AG10803 (cell line): ENCODE results near the gene TMEM238.
"Not testable (repeated sequence)": the region's sequence is repeated elsewhere in the genome, so short reads cannot be mapped to it uniquely, and the experiment has no call there.

Experiments used
- DNase-seq: peaks from one replicate; pipeline ENCODE4 v3.0.0; 2010; ENCODE audit warnings: low read depth
- H3K4me3 ChIP-seq: 2 replicates; pipeline ENCODE4 v1.5.1; 2011; ENCODE audit warnings: mild to moderate bottlenecking, low read length, control low read depth
- TF ChIP-seq, protein P1 (sequence below): conservative IDR thresholded peaks from 2 replicates; pipeline ENCODE4 v1.5.1; 2011; ENCODE audit warnings: mild to moderate bottlenecking, low read length, control low read depth, inconsistent platforms

Gene TMEM238

DNA sequence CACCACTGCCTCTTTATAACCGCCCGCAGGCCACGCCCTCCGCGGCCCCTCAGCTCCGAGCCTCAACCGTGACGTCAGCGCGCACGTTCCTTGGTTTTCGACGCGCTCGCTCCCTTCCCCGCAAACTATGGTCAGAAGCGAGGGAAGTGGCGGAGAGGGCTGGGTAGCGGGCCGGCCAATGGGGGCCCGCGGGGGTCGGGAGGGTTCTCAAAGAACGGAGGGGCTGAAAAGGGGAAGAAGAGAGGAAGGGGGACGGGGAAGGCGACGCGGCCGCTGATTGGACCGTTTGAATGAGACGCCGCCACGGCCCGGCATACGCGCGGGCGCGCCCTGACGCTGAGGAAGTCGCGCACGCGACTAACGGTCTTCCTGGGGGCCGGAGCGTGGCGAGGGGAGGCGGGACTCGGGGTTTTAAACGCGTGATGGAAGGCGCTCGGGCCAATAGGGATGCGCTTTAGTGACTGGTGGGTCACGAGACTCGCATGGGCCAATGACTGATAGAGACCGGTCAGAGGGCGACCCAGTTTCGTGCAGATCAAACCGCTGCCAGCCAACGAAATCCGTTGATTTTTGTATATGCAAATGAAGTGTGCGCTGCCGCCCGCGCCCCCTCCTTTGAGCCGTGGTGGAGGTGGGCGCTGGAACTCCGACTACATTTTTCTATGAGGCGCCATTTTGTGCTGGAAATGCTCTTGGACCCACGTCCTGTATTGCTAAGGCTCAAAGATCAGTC, 23.9 kb upstream of the TMEM238 start:
- peak; percentile 99 for DNase-seq
- TF ChIP-seq, protein P1, sequence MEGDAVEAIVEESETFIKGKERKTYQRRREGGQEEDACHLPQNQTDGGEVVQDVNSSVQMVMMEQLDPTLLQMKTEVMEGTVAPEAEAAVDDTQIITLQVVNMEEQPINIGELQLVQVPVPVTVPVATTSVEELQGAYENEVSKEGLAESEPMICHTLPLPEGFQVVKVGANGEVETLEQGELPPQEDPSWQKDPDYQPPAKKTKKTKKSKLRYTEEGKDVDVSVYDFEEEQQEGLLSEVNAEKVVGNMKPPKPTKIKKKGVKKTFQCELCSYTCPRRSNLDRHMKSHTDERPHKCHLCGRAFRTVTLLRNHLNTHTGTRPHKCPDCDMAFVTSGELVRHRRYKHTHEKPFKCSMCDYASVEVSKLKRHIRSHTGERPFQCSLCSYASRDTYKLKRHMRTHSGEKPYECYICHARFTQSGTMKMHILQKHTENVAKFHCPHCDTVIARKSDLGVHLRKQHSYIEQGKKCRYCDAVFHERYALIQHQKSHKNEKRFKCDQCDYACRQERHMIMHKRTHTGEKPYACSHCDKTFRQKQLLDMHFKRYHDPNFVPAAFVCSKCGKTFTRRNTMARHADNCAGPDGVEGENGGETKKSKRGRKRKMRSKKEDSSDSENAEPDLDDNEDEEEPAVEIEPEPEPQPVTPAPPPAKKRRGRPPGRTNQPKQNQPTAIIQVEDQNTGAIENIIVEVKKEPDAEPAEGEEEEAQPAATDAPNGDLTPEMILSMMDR: no peak
- peak overlapping the region; percentile 79 for H3K4me3 ChIP-seq

DNA sequence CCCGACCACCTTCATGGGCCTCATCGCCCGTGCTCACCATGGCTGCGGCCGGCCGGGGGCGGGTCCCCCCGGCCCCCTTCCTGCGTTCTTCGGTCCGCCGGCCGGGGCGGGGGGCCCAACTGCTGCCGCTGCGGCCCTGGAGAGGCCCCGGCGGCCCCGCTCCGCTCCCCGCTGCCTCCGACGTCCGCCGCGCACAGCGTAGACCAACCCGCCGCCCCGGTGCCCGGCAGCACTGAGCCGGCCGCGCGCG, 23.4 kb upstream of the TMEM238 start, which contains the start of gene UBE2S:
TSS of gene UBE2S (minus strand) at position 239 of the 250 bp plus-strand sequence. CDS start at position 40, 199 bp downstream.
- DNase-seq: not testable (repeated sequence)
- H3K4me3 ChIP-seq: peak within 1 kb of the TSS; percentile 79

DNA sequence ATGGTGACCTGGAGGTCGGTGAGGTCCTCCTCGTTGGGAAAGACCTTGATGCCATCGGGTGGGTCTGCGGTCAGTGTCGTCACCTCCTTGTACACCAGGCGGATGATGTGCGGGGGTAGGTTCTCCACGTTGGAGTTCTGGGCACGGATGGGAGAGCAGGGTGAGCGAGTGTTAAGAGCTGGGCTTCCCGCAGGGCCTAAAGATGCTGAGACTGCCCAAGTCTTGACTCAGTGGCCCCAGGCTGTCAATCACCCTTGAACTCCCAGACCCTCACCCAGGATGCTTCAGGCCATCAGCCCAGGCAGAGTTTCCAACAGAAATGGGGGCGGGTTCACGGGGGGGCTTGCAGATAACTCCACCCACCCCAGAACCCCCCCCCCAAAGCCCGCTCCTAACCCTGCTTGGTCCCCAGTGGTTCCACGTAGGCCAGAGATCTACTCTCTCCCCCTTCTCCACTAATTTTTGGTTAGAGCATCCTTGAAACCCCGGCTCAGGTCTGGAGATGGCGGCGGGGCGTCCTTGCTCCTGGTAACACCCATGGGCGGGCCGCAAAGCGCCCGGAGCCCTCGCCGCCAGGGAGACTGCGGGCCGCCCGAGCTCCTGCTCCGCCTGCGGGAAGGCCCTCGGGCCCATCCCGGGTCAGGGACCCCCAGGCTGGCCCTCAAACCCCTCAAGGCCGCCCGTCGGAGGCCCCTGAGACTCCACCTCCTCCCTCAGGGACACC, 22.9 kb upstream of the TMEM238 start:
- peak; percentile 34 for DNase-seq
- TF ChIP-seq, protein P1: no peak
- H3K4me3 ChIP-seq: peak overlapping the region; percentile 79

DNA sequence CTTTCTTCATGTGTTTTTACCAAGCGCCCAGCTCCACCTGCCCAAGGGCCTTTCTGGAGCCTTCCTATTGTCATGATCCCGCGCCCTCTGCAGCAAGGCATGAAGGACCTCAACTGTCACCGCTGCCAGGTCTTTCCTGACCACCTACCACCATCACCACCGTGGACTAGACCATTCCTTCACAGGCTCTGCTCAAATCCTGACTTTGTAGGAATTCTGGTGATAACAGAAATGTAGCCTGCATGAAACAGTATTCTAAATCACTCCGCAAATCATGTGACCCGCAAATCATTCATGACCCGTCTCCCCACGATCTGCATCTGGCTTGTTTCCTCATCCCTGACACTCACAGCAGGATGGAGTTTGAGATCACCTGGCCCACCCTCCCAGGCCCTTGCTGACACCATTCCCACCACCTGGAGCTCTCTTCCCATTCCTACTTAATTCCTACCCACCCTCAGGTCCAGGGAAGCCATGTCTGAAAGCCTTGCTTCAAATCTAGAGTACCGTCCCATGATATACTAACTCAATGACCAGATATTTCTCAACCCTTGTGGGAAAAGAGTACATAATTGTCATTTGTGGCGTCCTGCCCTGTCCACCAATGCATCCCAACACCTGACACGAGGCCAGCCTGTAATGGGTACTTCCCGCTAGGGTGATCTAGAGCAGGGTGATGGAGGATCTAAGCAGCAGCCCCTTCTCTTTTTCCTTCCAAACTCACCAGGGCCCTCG, 22.2 kb upstream of the TMEM238 start:
- TF ChIP-seq, protein P1: no peak
- H3K4me3 ChIP-seq: peak overlapping the region; percentile 79
- DNase-seq: no peak

DNA sequence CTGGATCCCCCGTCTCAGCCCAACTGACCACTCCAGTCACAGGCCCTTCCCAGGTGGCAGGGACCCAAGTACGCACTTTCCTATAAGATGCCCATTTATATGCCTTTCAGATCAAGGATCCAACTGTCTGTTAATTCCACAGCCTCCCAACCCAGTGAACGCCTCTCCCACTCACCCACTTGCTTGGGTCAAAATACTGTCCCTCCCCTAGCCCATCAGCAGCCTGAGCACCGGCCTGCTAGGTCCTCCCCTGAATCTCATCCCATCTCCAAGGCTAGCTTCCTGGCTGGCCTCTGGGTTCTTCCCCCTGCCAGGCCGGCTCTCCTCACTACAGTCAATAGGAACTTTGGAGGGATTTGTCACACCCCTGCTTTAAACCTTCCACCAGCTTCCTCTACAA, 21.5 kb upstream of the TMEM238 start:
- no peak for DNase-seq
- H3K4me3 ChIP-seq: peak overlapping the region; percentile 79
- TF ChIP-seq, protein P1: no peak

DNA sequence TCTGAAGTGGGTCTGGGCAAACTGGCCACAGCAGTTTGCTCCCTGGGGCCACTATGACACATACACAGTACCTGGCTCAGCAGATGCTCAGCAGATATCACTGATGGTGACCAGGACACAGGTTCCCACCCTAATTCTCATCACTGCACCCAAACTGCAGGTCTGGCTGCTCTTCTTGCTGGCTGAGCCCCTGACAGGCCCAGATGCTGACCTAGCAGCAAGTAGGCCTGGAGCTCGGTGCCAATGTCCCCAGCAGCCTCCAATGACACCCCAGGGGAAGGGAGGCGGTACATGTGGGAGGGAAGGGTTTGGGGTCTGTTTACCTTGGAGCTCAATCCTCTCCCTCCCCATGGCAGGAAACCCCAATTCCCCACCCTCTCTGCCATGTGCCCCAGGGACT, 18.4 kb upstream of the TMEM238 start:
- TF ChIP-seq, protein P1: no peak
- no peak overlapping the region for H3K4me3 ChIP-seq
- DNase-seq: no peak

DNA sequence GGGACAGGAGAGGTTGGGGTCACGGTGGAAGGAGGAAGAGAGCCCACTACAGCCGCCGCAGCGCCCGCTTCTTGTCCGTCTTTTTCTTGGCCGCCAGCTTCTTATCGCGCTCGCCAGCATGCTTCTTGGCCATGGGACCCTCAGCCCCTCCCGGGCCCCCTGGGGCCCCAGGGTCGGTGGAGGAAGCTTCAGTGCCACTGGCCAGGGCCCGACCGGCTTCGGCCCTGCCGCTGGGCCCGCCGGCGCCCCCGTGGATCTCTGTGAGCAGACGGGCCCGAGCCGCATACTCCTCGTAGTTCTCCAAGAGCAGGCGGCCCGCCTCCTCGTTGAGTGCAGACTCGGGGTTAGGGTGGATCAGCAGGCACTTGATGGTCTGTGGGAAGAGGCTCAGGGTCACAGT, 17.3 kb upstream of the TMEM238 start:
- not testable (repeated sequence) for DNase-seq, H3K4me3 ChIP-seq
